SIG-M5 treated with dmso at 0.1 percent for 504 hours (cell line): ENCODE measurements around the gene RASAL1.
A peak's percentile ranks its signal among the peaks of the same experiment; 100 is the strongest.

Experiments used
- DNase-seq: peaks from one replicate; lab custom pipeline; 2025; ENCODE audit not compliant: unreplicated experiment; lab: John Stamatoyannopoulos, UW

RASAL1 gene

DNA sequence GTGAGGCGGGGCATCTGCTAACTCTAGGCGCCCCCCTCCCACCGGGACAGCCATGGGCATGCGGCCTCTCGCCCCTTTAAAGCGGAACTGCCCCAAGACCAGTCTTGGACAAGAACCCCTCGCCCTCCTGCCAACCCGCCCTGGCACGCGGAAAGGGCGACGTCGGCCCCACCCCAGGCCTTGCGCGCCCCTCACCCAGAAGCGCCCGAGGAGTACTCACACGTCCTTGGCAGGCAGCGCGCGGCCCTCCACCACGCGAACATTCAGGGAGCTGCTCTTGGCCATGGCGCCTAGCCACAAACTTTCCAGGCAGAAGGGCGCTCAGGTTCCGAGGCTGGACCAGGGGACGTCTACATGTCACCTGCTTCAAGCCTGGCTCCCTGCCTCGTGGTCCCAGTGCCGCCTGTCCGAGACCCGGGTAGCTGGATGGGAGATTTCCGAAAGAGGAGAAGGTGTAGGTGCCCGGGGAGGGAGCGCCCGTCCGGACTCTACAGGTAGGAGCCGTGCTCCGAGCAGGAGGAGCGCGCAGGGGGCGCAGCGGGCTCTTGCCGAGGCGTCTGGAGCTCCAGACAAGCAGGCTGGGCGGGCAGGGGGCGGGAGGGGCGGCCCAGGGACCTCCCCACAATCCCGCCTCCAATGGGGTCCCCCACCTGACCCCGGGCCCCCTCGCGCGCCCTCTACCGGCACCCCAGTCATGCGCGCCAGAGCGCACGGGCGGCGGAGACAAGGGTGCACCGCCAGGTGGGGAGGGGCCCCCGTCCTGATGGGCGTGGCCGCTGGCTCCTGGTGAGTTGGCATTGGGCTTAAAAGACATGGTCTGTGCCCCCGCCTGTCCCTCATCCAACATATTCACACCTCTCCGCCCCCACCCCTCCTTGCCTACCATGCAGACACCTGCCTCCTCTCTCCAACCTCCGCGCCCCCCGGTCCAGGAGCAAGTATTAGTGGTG lies at the start of gene RASAL1:
Gene RASAL1 (minus strand): TSS at position 584 of the 950 bp plus-strand sequence. CDS start 299 bp downstream, at position 285.
- DNase-seq = peak; percentile 38

DNA sequence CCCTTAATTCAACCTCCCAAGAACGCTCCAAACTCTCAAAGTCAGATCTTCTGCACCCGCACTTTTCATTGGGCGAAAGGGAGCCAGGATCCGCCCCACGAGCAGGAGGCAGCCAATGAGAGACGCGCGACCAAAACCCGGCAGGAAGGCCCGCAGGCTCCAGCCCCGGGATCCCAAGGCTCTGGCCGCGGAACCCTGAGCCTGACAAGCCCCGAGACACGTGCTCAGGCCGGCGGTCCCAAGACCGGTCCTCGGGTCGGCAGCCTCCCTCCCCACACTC lies 49.3 kb upstream of the RASAL1 start:
- DNase-seq = peak; percentile 93

- no peak for DNase-seq
Observed at GRCh38 chr12:113184098-113184899, 48.7 kb upstream of the RASAL1 start.

- DNase-seq = no peak
Observed at GRCh38 chr12:113183030-113183589, 47.5 kb upstream of the RASAL1 start.

DNA sequence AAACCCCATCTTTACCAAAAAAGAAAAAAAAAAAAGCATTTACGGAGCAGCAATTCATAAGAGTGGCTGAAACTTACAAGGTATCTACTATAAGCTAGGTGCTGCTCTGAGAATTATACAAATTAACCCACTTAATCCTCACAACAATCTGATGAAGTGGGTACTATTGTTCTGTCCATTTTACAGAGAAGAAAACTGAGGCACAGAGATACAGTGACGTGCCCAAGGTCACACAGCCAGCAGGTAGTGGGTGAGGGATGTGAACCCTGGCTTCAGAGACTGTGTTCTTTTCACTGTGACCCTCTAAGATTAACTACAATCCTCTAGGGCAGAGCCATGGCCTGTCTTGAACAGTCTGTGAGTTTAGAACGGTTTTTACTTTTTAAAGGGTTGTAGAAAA lies 46.4 kb upstream of the RASAL1 start:
- no peak for DNase-seq

- no peak for DNase-seq
Observed at GRCh38 chr12:113180333-113180732, 44.8 kb upstream of the RASAL1 start.

GRCh38 chr12:113179023-113179422 lies 43.5 kb upstream of the RASAL1 start:
- no peak for DNase-seq

- peak; percentile 30 for DNase-seq
Observed at GRCh38 chr12:113174461-113175384, 39.2 kb upstream of the RASAL1 start.

GRCh38 chr12:113173081-113173698 lies 37.6 kb upstream of the RASAL1 start:
- no peak for DNase-seq

- DNase-seq = no peak
Observed at GRCh38 chr12:113172185-113172584, 36.6 kb upstream of the RASAL1 start.

GRCh38 chr12:113171543-113171942 lies 36.0 kb upstream of the RASAL1 start:
- DNase-seq = no peak

DNA sequence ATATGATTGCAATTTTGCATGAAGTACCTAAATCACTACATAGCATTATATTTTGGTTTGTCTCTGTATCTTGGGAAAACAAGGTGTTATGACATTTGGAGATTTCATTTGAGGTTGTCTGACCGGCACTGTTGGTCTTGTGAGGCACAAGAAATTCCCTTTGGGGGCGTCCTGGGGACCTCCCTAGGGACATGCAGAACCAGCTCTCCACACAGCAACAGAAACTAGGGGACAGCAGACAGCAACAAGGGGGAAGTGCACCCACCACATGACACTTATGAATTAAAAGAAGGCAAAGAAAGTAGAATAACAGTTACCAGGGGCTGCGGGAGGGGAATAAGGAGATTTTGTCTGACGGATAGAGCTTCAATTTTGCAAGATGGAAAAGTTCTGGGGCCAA lies 35.4 kb upstream of the RASAL1 start:
- no peak for DNase-seq

DNA sequence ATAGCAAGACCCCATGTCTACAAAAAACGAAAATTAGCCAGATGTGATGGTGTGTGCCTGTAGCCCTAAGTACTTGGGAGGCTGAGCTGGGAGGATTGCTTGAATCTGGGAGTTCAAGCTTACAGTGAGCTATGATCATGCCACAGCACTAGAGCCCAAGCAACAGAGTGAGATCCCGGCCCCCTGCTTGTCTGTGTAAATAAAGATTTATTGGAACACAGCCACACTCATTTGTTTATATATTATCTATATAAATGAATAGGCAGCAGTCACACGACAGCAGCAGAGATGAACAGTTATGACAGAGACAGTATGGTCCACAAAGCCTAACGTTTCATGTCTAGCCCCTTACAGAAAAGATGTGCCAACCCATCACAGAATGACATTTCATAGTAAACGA lies 34.9 kb upstream of the RASAL1 start:
- DNase-seq = no peak

DNA sequence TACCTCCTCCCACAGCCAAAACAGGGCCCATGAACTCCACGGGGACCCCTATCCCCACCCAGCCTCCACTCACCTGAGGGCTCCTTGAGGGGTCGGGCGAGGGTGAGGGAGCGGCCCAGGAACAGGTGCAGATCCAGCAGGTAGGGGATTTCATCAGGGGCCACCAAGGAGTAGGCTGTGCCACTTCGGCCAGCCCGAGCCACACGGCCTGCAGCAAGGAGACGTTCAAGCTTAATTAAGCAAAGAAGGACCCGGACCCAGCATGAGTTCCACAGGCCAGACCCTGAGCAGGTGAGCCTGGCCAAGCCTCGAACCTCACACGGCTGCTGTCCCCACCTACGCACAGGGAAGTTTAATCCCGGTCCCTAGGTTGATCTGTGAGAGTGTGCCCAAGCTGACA lies 34.1 kb upstream of the RASAL1 start:
- DNase-seq = no peak

GRCh38 chr12:113167868-113168267 lies 32.3 kb upstream of the RASAL1 start:
- no peak for DNase-seq

DNA sequence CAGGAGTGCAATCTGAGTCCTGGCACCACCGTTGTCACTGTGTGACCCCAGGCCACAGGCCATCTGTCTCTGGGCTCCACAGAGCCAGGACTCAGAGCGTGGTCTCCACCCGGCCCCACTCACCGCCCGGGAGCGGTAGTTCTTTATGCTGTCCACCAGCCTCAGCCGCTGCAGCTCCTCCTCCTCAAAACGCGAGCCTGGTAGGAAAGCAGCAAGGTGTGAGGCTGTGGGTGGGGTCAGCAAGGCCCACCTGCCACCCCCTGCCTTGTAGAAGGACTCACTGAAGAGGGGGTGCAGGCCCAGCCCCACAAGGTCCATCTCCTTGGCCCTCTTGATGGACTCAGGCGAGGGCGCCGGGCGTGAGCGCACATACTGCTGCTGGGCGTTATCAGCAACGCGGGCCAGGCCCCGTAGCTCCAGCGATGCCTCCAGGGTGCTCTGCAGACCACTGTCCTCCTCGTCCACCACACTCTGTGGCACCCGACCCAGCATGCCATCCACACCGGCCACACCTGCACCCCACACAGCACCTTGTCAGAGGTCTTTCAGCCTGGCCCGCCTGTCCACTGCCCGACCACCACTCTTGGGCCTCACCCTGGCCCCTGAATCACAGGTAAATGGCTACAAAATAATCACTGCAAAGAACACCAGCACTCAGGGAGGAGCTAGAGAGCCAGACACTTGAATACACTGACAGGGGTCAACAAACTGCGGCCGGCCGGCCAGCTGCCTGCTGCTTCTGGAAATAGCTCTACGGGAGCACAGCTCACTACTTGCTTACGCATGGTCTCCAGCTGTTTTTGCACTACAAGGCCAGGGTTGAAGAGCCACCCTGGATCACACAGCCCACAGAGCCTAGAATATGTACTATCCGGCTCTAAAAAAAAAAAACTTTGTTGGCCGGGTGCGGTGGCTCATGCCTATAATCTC lies 30.2 kb upstream of the RASAL1 start:
- DNase-seq = no peak

DNA sequence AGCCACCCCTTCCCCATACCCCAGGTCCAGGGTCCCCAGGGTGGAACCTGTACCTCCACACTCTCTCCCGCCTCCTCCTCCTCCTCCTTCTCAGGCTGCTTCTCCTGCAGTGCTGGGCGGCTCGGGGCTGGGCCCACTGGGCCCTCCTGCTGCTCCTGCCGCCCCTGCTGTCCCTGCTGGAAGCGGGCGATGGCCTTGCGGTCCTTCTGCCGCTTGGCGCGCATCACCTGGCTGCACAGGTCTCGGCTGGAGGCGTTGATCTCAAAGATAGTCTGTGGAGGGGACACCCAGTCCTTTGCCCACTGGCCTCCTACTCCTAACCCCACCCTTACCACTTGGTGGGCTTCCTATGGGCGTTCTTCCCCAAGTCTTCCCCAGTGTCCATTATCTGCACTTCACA lies 28.5 kb upstream of the RASAL1 start:
- DNase-seq = no peak

- DNase-seq = no peak
Observed at GRCh38 chr12:113163030-113163360, 27.4 kb upstream of the RASAL1 start.
